ENCODE results near the gene CSAD. TPM values are rescaled to one million over a fixed set of nuclear protein-coding genes. Genes with fewer than 3 reads are reported as not detected.
"Not testable (repeated sequence)": the region's sequence is repeated elsewhere in the genome, so short reads cannot be mapped to it uniquely, and the experiment has no call there.

CSAD gene
- total RNA-seq, 2 experiments from 2014 or later, result 28.6 to 31.0 TPM

DNA sequence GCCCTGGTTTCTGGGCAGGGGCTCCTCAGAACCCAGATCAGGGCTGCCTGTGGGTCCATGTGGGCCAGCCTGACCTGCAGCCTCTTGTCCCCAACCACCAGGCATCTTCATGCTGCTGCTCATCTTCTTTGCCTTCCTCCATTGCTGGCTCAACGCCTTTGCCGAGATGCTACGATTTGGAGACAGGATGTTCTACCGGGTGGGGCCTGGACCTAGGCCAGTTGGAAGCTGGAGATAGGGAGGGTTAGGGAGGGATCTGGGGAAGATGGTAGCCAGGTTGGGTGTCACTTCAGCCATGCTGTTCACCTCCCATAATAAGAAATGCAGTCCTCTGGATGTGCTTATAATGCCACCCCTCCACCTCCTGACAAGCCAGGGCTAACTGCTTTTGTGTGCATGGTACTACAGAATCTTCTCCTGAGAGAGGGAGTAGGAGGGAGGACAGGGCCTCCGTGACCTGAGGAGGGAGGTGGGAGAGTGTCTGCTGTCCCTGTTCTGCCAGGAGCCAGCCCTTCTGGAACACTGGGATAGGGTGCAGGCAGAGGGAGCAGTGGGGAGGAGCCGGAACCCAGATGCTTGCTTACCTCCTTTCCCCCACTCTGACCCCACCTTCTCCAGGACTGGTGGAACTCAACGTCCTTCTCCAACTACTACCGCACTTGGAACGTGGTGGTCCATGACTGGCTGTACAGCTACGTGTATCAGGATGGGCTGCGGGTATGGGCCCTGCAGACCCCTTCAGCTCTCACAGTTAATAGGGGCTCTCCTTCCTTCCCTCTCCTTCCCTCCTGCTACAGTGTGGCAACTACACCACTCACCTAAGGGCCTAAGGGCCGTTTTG lies 59.8 kb downstream of the CSAD start:
- CTCF ChIA-PET, result no interaction called here

DNA sequence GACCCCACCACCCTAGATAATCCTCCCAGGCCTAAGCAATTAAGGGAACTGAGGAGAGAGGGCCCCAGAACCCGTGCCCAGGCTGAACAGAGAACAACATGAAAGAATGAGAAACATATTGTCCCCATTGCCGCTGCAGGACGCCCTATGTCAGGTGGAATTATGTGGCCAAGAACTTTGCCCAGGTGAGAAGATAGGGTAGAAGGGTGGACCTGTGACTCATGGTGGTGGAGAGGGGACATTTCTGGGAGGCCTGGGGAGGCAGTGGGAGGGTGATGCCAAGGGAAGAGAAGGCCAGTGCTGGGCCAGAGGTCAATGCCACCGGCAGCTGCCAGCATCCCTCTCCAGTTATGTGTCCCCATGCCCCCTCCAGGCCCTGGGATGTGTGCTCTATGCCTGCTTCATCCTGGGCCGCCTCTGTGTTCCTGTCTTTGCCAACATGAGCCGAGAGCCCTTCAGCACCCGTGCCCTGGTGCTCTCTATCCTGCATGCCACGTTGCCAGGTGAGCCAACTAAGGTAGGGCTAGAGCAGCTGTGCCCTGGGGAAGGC lies 61.9 kb downstream of the CSAD start:
- Mint-ChIP-seq H3K4me3 (no peak overlapping the region), H3K4me1 (no peaks in the 10 kb centered on the region), H3K27ac (no peak overlapping the region), H3K27me3 (no peaks in the 10 kb centered on the region), H3K9me3 (no peaks in the 10 kb centered on the region), H3K36me3 (ENCODE audit: low read depth) (no peaks in the 10 kb centered on the region)
- ChIA-PET CTCF (interaction anchor here (0.6 kb wide), 1 partner anchor 47 kb away, joined by 3 read pairs; no protein-coding TSS in a partner anchor), POLR2A (no interaction called here)
- no peak for DNase-seq

More for the DNA sequence above, 59.8 kb downstream of the CSAD start:
- Mint-ChIP-seq H3K27ac (no peak overlapping the region), H3K4me1 (no peaks in the 10 kb centered on the region), H3K27me3 (no peaks in the 10 kb centered on the region), H3K9me3 (no peaks in the 10 kb centered on the region), H3K36me3 (ENCODE audit: low read depth) (no peaks in the 10 kb centered on the region), H3K4me3 (no peak overlapping the region)
- POLR2A ChIA-PET, result no interaction called here
- DNase-seq, result no peak

DNA sequence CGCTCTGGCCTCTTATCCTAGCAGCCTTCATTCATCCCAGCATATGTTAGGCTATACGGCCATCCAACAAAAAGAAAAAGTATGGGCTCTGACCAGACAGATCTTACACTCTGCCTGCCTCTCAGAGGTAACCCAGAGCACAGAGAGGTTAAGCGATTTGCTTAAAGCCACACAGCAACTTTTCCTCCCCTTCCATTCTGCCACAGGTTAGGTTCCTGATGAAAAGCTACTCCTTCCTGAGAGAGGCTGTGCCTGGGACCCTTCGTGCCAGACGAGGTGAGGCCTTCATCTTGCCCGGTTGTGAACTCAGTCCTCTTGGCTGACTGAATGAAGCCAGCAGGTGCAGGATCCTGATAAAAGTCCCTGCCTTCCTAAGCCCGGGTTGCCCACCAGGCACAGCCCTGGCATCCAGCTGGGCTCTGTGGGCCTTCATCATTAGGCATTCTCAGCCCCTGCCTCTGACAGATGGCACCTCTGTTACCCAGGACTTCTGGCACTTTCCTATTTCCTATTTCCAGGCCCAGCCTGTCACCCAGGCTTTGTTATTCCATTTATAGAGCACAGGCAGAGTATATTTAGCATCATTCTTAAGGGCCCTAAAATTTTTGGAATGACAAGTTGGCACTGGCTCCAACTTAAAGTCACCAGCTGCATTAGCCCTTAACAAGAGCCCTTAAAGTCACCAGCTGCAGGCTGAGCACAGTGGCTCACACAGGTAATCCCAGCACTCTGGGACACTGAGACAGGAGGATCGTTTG lies 64.7 kb downstream of the CSAD start:
- Mint-ChIP-seq H3K9me3 (no peaks in the 10 kb centered on the region), H3K4me3 (no peak overlapping the region), H3K4me1 (no peaks in the 10 kb centered on the region), H3K27ac (no peak overlapping the region), H3K27me3 (no peaks in the 10 kb centered on the region), H3K36me3 (ENCODE audit: low read depth) (no peaks in the 10 kb centered on the region)
- CTCF ChIA-PET, result interaction anchor here (1.2 kb wide), 1 partner anchor 17 kb away, joined by 4 read pairs; no protein-coding TSS in a partner anchor
- DNase-seq, result no peak
- POLR2A ChIA-PET, result no interaction called here

DNA sequence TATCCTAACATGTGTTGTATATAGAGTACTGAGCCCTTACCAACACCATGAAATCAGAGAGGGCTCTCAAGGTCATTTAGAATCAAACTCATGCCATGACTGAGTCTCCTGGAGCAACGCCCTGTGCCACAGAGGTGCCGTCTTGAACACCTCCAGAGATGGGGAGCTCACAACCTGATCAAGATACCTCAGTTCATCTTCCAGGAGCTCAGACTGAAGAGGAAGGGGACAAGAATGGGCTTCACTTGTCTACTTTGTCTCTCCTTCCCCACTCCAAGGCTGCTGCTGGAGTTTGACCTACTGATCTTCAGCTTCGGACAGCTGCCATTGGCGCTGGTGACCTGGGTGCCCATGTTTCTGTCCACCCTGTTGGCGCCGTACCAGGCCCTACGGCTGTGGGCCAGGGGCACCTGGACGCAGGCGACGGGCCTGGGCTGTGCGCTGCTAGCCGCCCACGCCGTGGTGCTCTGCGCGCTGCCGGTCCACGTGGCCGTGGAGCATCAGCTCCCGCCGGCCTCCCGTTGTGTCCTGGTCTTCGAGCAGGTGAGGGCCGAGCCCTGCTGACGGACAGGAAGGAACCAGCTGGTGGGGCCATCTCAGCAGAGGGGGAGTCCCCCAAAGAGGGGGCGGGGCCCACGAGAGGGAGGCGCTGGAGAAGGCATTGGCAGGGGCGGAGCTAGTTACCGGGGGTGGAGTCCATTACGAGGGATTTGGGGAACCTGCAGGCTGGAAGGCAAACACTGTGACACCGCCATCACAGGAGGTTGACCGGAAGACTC lies 65.4 kb downstream of the CSAD start:
- DNase-seq, result no peak
- Mint-ChIP-seq H3K27ac (no peak overlapping the region), H3K36me3 (ENCODE audit: low read depth) (no peaks in the 10 kb centered on the region), H3K4me1 (no peaks in the 10 kb centered on the region), H3K27me3 (no peaks in the 10 kb centered on the region), H3K4me3 (no peak overlapping the region), H3K9me3 (no peaks in the 10 kb centered on the region)
- CTCF ChIA-PET, result interaction anchor here (0.6 to 1.2 kb wide), 2 partner anchors 10 to 16 kb away, joined by 3 to 4 read pairs; no protein-coding TSS in a partner anchor
- POLR2A ChIA-PET, result no interaction called here

DNA sequence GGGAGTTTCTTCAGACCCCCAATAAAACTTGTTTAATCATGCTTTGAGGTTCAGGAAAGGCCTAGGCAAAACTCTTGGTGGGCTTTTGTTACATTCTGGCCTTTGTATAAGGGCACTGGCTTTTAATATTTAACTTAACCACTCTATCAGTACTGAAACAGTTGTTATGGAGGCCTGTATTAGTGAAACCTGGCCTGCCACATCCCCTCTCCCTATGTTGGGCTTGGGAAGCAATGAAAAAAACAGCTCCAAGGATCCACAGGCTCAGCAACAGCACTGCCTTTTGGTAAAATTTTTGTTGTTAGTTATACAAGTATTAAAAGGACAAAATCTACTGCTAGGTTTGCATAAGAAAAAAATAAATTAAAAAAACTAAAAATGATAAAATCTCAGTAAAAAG lies 66.8 kb downstream of the CSAD start:
- Mint-ChIP-seq H3K27ac (no peak overlapping the region), H3K4me1 (no peaks in the 10 kb centered on the region), H3K4me3 (no peak overlapping the region), H3K9me3 (no peaks in the 10 kb centered on the region), H3K27me3 (no peaks in the 10 kb centered on the region), H3K36me3 (ENCODE audit: low read depth) (no peaks in the 10 kb centered on the region)
- ChIA-PET CTCF (no interaction called here), POLR2A (no interaction called here)
- DNase-seq, result no peak

DNA sequence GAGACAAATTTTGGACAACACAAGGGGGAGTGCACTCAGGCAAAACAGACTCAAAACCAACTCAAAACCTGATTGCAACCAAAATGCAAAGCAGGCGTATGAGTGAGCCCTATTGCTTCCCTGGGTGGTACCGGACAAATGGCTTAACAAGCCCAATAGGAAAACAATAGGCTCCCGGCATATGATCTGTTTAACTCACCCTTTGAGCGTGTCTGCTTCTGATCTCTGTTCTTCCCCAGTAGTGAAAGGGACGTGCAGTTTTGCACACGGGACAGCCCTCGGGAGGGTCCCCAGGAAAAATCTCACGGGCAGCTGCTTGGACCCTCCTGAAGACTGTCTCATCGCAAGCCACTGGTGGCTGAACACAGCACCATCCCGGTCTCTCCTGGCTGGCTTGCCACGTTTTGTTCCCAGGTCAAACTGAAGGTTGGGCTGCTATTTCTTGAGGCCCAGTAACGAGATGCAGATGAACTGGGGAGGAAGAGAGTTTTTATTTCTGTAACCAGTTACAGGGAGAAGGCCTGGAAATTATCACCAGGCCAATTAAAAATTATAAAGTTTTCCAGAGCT lies 67.5 kb downstream of the CSAD start:
- Mint-ChIP-seq H3K36me3 (ENCODE audit: low read depth) (no peaks in the 10 kb centered on the region), H3K27me3 (no peaks in the 10 kb centered on the region), H3K9me3 (no peaks in the 10 kb centered on the region), H3K27ac (no peak overlapping the region), H3K4me3 (no peak overlapping the region), H3K4me1 (no peaks in the 10 kb centered on the region)
- CTCF ChIA-PET, result interaction anchor here (1.2 kb wide), 1 partner anchor 155 kb away, joined by 6 read pairs; the partner anchor contains the start of gene ESPL1
- no peak for DNase-seq
- POLR2A ChIA-PET, result no interaction called here

DNA sequence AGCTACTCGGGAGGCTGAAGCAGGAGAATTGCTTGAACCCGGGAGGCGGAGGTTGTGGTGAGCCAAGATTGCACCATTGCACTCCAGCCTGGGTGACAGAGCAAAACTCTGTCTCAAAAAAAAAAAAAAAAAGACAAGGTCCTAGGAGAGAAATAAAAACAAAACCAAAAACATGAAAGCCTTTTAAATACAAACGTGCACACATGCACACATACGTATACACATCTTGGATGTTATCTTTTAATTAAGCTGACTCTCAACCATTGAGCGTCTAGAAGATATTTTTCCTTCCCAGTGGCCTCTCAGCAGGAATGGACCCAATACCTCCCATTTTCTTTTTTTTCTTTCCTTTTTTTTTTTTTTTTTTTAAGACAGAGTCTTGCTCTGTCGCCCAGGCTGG lies 68.3 kb downstream of the CSAD start:
- DNase-seq; H3K4me1 Mint-ChIP-seq; H3K27me3 Mint-ChIP-seq; H3K27ac Mint-ChIP-seq; H3K36me3 Mint-ChIP-seq (ENCODE audit: low read depth); H3K4me3 Mint-ChIP-seq; H3K9me3 Mint-ChIP-seq: not testable (repeated sequence)
- POLR2A ChIA-PET, result interaction anchor here (0.6 kb wide), 1 partner anchor 545 kb away, joined by 3 read pairs; no protein-coding TSS in a partner anchor
- CTCF ChIA-PET, result interaction anchor here (1.2 kb wide), 1 partner anchor 156 kb away, joined by 6 read pairs; the partner anchor contains the start of gene ESPL1

Other genes with a start within 250 kb of the CSAD start
- 1 to 10 TPM; 2.2 to 2.8 TPM for gene KRT18, start 231.8 kb downstream of the CSAD start, total RNA-seq
- gene EIF4B, start 174.5 kb downstream of the CSAD start, total RNA-seq, result 100 to 1,000 TPM; 303 to 311 TPM
- gene TNS2, start 130.9 kb downstream of the CSAD start, total RNA-seq, result under 1 TPM; 0.78 to 0.83 TPM
- 10 to 100 TPM; 31.2 to 31.3 TPM for gene SPRYD3, start 101.5 kb downstream of the CSAD start, total RNA-seq
- gene IGFBP6, start 83.3 kb downstream of the CSAD start, total RNA-seq, result 1 to 10 TPM in 1 of 2 experiments, under 1 TPM in 1; 0.38 to 1.2 TPM
- gene SOAT2, start 77.4 kb downstream of the CSAD start, total RNA-seq, result 1 to 10 TPM; 1.4 to 1.5 TPM
- 10 to 100 TPM; 33.7 to 45.5 TPM for gene ZNF740, start 203 bp downstream of the CSAD start, total RNA-seq
- gene ITGB7, start 26.3 kb upstream of the CSAD start, total RNA-seq, result 100 to 1,000 TPM; 780 to 786 TPM
- gene RARG, start 51.3 kb upstream of the CSAD start, total RNA-seq, result 10 to 100 TPM; 46.1 to 47.4 TPM
- 10 to 100 TPM; 88.4 to 90.2 TPM for gene ESPL1, start 87.4 kb upstream of the CSAD start, total RNA-seq
- gene PFDN5, start 114.6 kb upstream of the CSAD start, total RNA-seq, result 100 to 1,000 TPM; 300 to 301 TPM
- 10 to 100 TPM; 49.0 to 53.7 TPM for gene MYG1, start 118.8 kb upstream of the CSAD start, total RNA-seq
- gene AAAS, start 140.7 kb upstream of the CSAD start, total RNA-seq, result 10 to 100 TPM; 63.2 to 63.8 TPM
- not detected for gene SP7, start 155.4 kb upstream of the CSAD start, total RNA-seq
- 10 to 100 TPM; 77.1 to 85.6 TPM for gene SP1, start 199.3 kb upstream of the CSAD start, total RNA-seq
- gene AMHR2, start 242.9 kb upstream of the CSAD start, total RNA-seq, result not detected